CD4-positive, alpha-beta T cell treated with Interleukin-17A for 1 hour (primary cell): Measurements from ENCODE around the gene FBXO10.
"Not testable (repeated sequence)": the region's sequence is repeated elsewhere in the genome, so short reads cannot be mapped to it uniquely, and the experiment has no call there.

Experiments
- DNase-seq: peaks from one replicate; pipeline ENCODE4 v3.0.0-alpha.2; 2020

Gene FBXO10

GRCh38 chr9:37575921-37576721 is at the start of gene FBXO10:
TSS of gene FBXO10 (minus strand) at chr9:37576380. CDS start at chr9:37541768, 34,612 bp downstream.
- peak; percentile 39 for DNase-seq

- no peak for DNase-seq
Measured at GRCh38 chr9:37625758-37626147, 49.6 kb upstream of the FBXO10 start.

- no peak for DNase-seq
Measured at GRCh38 chr9:37625036-37625757, 49.0 kb upstream of the FBXO10 start.

GRCh38 chr9:37624073-37624472 is 47.9 kb upstream of the FBXO10 start:
- DNase-seq: no peak

- DNase-seq: no peak
Measured at GRCh38 chr9:37623267-37623666, 47.1 kb upstream of the FBXO10 start.

- DNase-seq: no peak
Measured at GRCh38 chr9:37622462-37622861, 46.3 kb upstream of the FBXO10 start.

GRCh38 chr9:37621273-37622121 is 45.3 kb upstream of the FBXO10 start:
- no peak for DNase-seq

- DNase-seq: no peak
Measured at GRCh38 chr9:37620396-37620795, 44.2 kb upstream of the FBXO10 start.

GRCh38 chr9:37619806-37620205 is 43.6 kb upstream of the FBXO10 start:
- no peak for DNase-seq

- no peak for DNase-seq
Measured at GRCh38 chr9:37618817-37619216, 42.6 kb upstream of the FBXO10 start.

GRCh38 chr9:37617832-37618231 is 41.7 kb upstream of the FBXO10 start:
- DNase-seq: no peak

GRCh38 chr9:37617161-37617560 is 41.0 kb upstream of the FBXO10 start:
- no peak for DNase-seq

GRCh38 chr9:37611961-37612360 is 35.8 kb upstream of the FBXO10 start:
- DNase-seq: no peak

- DNase-seq: no peak
Measured at GRCh38 chr9:37611014-37611413, 34.8 kb upstream of the FBXO10 start.

GRCh38 chr9:37609735-37610397 is 33.7 kb upstream of the FBXO10 start:
- no peak for DNase-seq

- no peak for DNase-seq
Measured at GRCh38 chr9:37608250-37608649, 32.1 kb upstream of the FBXO10 start.

- no peak for DNase-seq
Measured at GRCh38 chr9:37604296-37604695, 28.1 kb upstream of the FBXO10 start.

- DNase-seq: no peak
Measured at GRCh38 chr9:37602817-37603216, 26.6 kb upstream of the FBXO10 start.

- not testable (repeated sequence) for DNase-seq
Measured at GRCh38 chr9:37602061-37602460, 25.9 kb upstream of the FBXO10 start.

- no peak for DNase-seq
Measured at GRCh38 chr9:37596504-37596903, 20.3 kb upstream of the FBXO10 start.

- no peak for DNase-seq
Measured at GRCh38 chr9:37593883-37594448, 17.8 kb upstream of the FBXO10 start.
